GM12873 (cell line): ENCODE measurements around the gene KIAA1549.

Source experiments
- TF ChIP-seq, protein P1 (sequence below): IDR thresholded peaks from 2 replicates; pipeline ENCODE4 v1.5.1; 2012; ENCODE audit warnings: low read depth, mild to moderate bottlenecking, moderate library complexity, low read length, control low read depth; ENCODE audit not compliant: insufficient read depth; ENCODE audit errors: missing control alignments

The KIAA1549 gene

DNA sequence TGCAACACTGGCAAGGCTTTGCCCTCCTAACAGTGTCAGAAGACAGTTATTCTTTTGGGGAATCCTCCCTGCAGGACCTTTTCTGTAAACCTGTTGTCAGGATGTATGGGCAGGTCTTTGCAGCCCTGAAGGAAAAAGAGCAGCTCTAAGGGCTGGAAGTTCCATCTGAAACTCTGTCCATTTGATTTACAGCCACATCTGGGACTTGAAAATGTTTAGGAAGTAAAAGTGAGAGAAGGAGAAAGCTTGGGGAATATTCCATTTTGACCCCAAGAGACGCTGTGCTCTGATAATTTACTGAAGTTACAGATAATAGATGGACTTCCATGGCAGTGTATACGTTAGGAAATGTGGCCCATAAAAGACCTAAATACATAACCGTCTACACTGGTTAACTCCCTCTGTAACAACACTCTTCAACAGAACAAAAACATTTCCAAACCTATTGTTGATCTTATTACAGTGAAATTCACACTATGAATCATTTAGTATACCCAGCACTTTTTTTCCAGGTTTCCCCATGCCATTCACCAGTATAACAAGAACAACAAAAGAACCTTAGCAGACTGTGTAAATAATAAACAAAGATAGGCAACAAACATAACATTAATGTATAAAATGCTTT is 89.1 kb downstream of the KIAA1549 start:
- TF ChIP-seq, protein P1, sequence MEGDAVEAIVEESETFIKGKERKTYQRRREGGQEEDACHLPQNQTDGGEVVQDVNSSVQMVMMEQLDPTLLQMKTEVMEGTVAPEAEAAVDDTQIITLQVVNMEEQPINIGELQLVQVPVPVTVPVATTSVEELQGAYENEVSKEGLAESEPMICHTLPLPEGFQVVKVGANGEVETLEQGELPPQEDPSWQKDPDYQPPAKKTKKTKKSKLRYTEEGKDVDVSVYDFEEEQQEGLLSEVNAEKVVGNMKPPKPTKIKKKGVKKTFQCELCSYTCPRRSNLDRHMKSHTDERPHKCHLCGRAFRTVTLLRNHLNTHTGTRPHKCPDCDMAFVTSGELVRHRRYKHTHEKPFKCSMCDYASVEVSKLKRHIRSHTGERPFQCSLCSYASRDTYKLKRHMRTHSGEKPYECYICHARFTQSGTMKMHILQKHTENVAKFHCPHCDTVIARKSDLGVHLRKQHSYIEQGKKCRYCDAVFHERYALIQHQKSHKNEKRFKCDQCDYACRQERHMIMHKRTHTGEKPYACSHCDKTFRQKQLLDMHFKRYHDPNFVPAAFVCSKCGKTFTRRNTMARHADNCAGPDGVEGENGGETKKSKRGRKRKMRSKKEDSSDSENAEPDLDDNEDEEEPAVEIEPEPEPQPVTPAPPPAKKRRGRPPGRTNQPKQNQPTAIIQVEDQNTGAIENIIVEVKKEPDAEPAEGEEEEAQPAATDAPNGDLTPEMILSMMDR, result no peak

DNA sequence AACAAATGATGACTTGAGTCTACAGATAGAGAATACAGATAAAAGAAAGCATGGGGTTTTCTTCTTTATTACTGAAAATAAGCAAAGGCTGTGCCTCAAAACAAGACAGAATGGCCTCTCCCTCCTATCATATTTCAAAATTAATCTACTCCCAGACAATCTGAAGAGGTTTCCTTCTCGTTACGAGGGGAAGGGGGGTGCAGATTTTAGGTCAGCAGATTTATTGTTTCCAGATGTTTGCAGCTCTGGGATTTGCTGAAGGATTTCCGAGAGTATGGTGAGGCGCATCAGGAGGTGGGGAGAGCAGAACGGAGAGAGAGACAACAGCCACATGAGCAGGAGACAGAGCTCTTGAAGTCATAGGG is 89.8 kb downstream of the KIAA1549 start:
- TF ChIP-seq, protein P1, result no peak

DNA sequence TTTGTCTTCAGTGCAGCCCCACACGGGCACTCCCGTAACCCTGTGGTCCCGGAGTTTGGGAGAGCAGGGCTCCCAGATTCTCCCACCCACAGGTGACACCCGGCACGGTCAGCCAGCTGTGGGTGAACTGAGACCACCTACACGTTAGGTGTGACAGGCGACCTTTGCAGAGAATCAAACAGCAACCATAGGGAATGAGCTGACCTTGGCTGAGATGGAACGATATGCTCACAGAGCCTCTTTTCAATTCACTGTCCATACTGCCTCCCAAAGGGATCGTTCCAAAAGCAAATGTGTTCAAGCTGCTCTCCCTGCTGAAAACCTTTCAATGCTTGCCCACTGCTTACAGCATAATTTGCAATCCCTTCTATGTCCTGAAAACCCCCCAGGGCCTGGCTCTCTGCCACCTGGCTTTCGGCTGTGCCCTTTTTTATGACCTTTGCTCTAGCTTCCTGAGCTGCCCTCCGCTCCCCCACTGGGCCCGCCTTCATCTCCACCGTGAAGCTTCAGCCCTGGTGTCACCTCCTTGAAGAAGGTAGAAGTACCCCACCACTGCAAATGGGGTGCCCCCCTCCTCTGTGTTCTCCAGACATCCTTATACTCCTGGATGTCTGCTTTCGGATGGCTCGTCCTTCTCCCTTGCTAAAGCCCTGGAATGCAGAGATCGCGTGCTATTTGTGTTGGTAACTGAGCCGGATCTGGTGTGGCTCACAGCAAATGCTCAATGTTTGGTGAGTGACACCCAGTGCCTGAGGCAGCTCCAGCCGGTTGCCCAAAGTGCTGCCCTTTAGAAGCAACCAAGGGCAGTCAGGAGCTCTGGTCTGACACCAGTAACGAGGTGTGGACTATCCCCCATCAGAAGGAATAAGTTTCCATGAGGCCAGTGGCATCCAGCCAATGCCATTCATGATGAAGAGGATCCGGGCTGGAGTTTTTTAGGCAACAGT is 90.4 kb downstream of the KIAA1549 start:
- TF ChIP-seq, protein P1, result no peak

DNA sequence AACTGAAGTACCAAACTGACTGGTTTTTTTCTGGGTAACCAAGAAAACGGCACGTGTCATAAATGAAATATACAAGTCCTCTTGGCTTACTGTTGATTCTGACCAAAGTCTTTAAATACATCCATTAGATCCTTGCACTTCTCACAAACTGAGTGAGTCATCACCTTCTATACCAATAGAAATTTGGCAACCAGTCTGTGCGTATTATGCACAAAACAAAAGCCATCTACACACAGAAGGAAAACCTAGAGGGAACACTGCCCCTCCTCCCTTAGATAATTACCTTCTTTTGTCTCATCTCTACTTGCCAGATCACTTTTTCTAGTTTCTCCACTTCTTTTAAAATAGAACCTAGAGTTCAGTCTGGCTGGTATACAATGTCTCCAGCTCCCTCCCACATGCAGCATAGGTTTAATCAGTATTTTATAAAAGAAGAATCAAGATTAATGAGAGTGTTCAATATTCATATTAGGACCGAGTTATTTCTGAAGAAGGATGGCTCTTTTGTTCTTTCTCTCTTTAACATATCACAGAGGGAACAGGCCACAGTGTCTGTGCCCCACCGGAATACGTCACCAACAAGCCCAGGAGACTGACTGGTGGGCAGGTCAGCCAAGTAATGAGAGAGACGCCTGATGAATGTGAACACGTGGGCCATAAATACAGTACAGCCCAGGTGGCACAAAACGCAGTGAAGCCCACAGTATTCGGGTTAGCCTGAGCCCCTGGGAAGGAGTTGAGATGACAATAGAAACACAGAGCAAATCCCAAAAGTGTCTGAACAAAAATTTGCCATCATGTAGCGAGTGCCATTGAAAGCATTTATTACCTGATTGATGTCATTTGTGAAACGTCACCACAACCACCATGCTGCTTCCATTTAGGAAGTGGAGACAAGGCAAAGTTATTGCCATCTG is 91.3 kb downstream of the KIAA1549 start:
- TF ChIP-seq, protein P1, result no peak

DNA sequence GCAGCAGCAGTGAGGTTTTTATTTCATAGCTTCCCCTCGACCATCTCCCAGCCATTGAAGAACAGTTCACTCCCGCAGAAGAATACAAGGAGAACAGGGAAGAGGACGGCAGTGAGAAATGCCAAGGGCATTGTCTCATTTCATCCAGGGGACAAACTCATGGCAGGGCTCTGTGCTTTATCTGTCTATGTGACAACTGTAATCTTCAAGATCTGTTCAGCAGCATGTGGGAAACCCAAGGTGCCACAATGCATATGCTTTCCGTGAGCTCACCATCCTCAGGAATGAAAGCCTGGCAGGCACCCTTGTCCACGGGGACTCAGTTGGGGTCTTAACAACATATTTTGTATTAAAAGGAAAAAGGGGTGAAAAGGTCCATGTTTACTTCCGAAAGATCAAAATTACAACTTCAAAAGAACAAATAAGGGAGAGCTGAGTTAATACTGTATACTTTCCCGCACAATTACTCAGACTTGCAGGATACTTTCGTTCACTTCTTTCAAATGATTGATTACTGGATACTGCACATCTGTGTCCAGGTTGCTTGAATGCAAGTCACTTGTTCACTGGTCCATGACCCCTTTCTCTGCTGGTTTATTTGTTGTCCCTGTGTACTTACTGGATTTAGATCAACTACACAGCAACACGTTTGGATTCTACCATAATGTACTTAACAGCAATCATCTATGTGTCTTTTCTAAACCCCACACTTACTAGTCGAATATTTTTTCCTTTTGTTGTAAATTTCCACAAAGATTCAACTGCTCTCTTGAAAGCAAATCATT is 93.1 kb downstream of the KIAA1549 start:
- TF ChIP-seq, protein P1, result no peak

DNA sequence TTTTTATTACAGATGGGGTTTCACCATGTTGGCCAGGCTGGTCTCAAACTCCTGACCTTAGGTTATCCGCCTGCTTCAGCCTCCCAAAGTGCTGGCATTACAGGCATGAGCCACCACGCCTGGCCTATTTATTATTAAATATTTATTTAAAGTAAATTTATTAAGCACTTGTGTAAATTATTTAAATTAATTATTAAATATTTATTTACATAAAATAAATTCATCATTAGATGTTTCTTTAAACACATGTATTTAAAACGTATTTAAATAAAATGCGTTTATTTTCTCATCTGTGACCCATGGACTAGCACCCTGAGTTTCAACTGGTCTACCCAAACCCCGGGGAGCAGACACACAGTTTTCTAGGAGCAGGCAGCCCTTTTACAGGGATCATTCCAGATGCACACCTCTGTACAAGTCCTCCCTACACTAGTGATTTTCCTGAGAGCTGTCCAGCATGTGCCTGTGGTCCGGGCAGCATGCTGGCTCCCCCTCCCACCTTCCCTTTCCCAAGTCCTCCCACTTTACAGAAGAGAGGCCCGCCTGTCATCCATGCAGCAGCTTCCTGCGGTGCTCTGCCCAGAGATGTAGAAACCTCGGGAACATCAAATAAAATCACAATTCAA is 94.0 kb downstream of the KIAA1549 start:
- TF ChIP-seq, protein P1, result no peak
